Activated CD8-positive, alpha-beta memory T cell treated with anti-CD3 and anti-CD28 coated beads, Interleukin-2, amount 50 U/mL, for 1 hour (primary cell): ENCODE data around the gene FAM98B.

Experiments
- DNase-seq: peaks from one replicate; pipeline ENCODE4 v3.0.0-alpha.2; 2020; ENCODE audit errors: extremely low read depth

FAM98B gene

DNA sequence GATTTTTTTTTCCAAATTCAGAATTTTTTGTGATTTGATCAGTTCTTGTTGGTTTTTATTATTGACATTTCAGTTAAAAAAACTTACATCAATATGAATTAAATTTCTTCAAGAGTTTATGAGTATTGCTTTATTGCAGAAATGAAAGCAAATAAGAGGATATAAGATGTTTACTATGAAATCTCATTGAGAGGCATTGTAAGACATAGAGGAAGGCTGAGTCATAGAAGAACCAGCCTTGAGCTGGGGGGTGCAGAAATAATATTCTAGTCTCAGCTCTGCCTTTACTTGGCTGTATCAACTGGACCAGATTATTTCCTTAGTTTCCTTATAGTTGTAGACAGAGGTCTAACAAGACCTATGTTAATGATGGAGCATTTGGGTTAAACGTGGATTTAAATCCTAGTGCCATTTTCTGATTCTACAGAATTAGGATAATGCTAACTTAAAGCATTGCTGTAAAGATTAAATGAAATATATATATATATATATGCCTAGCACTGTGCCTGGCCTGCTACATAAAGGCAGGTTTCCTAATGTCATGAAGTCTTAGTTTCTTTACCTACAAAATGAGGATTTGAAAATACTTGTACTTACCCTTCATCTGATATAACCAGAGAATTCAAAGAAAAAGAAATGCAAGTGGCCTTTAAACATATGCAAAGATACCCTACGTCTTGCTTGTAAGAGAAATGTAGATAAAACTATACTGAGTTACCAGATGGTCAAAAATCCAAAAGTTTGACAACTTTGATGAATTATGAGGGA is 7.3 kb downstream of the FAM98B start:
- no peak for DNase-seq

DNA sequence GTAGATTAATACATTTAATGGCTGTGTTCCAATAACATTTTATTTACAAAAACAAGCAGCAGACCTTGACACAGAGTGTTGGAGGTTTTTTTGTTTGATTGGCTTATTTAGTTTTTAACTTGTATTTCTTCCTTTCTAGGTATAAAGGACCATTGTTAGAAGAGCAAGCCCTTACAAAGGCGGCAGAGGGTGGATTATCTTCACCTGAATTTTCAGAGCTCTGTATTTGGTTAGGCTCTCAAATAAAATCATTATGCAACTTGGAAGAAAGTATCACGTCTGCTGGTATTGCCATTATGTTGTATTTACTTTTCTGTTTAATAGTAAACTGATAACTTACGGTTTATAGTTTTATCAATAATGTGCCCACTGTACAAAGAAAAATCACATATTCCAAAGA is 10.0 kb downstream of the FAM98B start:
- no peak for DNase-seq

GRCh38 chr15:38464675-38465074 is 10.7 kb downstream of the FAM98B start:
- no peak for DNase-seq

DNA sequence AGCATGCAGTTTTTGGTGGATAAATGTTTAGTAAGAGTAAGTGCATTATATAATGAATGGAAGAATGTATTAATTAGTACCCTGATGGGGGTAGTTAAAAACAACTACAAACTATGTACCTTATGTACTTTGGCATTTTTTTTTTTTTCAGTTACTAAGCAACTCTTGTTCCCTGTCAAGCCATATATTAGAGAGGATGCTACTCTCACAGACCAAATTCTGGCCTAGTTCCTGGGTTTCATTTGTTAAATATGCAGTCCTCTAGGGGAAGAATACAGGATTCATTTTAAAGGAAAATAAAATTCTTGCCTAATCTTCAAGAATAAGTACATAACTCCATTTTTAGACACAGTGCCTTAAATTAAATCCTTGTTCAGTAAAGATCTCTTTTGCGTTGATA is 16.9 kb downstream of the FAM98B start:
- DNase-seq, result no peak

DNA sequence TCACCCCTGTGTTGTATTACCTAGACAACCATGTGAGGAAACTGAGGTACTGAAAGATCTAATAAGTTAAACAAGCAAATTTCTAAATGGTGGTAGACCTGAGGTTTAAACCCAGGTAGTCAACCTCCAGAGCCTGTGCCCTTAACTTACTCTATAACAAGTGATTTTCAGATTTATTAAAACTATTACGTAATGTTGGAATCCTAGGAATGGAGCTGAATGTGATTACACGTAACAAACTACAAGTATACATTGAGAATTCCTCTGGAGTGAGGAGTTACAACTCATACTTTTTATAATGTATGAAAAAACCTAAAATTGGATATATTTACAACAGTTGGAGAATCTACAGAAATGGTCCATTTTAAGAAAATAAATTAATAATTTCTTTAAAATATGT is 18.0 kb downstream of the FAM98B start:
- DNase-seq, result no peak

- DNase-seq, result peak; percentile 12
Measured at GRCh38 chr15:38474155-38474757, 20.3 kb downstream of the FAM98B start.

DNA sequence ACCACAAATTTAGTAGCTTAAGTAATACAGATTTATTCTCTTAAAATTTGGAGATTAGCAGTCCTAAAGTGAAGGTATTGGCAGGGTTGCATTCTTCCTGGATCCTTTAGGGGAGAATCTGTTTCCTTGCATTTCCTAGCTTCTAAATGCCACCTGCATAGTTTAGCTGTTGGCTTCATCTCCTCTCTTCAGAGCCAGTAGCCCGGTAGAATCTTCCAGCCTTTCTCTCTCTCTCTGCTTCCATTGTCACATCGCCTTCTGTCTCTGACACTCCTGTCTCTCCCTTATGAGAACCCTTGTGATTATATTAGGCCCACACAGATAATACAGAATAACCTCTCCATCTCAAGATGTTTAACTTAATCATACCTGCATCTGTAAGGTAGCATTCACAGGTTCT is 21.4 kb downstream of the FAM98B start:
- no peak for DNase-seq

DNA sequence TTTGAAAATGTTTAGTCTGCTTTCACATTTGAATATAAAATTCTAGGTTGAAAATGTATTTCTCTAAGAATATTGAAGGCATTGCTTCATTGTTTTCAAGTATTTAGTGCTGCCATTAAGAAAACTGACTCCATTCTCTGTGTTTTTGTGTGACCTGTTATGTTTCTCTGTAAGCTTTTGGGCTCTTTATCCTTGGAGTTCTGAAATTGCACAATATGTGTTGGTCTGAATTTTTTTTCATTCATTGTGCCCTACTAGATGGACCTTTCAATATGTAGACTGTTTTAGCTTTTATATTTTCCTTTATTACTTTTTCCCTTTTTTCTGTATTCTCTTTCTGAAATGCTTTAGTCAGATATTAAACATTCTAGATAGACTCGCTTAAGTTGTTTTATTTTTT is 22.2 kb downstream of the FAM98B start:
- no peak for DNase-seq

DNA sequence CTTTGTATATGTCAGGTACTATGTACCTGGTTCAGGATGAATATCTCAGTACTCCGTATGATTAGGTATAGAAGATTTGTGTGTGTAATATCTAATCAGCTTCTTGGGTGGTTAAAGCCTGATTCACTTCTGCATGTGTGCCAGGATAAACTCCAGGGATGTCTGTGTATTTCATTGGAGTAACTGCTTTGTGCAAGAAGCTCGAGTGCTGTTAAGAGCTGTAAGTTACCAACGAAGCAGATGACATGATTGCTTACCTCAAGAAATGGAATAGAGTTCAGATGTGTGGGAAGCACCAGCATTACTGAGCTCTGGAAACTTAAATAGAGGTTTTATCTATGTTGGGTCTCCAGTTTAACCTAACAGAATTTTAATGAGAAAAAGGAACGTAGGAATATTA is 23.7 kb downstream of the FAM98B start:
- no peak for DNase-seq

- DNase-seq, result no peak
Measured at GRCh38 chr15:38479266-38479665, 25.3 kb downstream of the FAM98B start.

GRCh38 chr15:38479756-38480155 is 25.8 kb downstream of the FAM98B start:
- no peak for DNase-seq

DNA sequence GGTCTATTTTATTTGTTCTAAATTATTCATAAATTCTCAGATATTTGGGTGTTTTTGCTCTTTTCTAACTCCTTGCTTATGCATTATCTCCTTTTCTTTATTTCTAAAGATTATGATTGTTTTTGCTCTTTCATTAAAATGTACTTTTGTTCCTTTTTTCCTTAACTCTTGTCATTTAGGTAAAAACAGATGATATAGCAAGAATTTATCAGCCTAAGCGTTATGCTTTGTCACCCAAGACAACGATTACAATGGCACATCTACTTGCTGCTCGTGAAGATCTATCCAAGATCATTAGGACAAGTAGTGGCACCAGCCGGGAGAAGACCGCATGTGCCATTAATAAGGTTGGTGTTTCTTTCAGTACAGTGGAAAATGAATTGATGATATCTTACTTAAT is 27.2 kb downstream of the FAM98B start:
- no peak for DNase-seq

DNA sequence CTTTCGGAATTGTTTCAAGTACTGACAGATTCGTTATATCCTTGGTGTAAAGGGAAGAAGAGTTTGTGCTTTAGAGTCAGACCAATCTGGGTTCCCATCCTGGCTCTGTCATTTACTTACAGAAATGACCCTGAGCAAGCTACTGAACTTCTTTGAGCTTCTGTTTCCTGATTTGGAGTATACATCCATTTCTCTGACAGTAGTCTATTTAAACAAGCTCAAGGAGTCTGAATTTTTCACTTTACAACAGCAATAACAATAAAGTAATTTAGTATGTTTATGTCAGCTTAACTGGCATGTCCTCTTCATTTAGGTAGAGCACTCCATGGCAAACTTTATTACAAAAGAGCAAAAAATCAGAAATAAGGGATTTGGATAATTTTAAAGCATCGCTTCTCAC is 27.8 kb downstream of the FAM98B start:
- DNase-seq, result no peak

GRCh38 chr15:38482572-38482971 is 28.6 kb downstream of the FAM98B start:
- no peak for DNase-seq

DNA sequence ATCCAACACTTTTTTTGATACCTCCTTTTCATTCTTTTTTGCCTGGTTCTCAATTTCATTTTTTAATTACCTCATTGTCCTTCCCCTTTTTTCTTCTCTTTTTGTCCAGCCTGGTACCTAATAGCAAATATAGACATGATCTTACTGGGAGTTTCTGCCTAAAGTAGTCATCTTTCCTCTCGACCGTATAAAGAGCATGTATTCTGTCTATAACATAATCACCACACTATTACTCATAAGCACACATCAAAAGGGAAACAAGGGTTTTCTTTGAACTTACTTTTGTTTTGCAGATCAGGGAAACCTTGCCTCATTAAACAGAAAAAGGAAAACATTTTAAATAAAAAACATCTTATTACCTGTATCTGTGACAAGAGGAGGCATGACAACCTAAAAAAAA is 33.0 kb downstream of the FAM98B start:
- no peak for DNase-seq

GRCh38 chr15:38487378-38487777 is 33.5 kb downstream of the FAM98B start:
- no peak for DNase-seq

GRCh38 chr15:38490242-38490922 is 36.5 kb downstream of the FAM98B start:
- no peak for DNase-seq

DNA sequence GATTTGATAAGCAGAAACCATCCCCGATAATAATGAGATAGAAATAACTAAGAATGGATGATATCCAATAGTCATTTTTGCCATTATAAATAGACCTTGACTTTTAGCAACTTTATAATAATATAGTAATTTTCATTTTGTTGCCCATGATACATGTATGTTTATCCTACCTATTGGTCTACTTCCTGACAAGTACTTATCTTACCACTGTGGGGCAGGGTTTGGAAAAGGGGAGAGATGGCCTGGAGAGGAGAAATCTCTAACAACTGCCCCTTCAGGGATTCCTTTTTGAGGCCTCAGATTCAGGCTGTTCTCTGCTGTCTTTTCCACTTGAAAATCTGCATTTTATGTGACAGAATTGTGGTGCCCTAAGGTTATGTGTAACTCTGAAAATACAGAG is 42.2 kb downstream of the FAM98B start:
- DNase-seq, result no peak

GRCh38 chr15:38499651-38500050 is 45.7 kb downstream of the FAM98B start:
- DNase-seq, result no peak

DNA sequence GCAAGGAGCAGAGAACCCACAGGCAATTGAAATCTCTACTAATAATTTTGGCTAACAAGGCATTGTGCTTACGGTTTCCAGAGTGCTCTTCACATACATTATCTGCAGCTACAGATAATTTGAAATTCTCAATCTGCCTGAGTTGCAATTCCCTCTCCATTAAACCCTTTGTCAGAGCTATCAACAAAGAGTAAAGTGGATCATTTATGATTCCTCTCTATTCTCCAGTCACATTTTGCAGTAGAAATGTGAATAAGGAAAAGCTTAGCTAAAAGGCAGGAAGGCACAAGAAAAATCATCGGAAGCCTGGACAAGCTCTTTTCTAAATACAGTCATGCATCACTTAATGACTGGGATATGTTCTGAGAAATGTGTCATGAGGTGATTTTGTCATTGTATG is 49.6 kb downstream of the FAM98B start:
- DNase-seq, result no peak

- DNase-seq, result no peak
Measured at GRCh38 chr15:38504680-38505467, 50.9 kb downstream of the FAM98B start.

DNA sequence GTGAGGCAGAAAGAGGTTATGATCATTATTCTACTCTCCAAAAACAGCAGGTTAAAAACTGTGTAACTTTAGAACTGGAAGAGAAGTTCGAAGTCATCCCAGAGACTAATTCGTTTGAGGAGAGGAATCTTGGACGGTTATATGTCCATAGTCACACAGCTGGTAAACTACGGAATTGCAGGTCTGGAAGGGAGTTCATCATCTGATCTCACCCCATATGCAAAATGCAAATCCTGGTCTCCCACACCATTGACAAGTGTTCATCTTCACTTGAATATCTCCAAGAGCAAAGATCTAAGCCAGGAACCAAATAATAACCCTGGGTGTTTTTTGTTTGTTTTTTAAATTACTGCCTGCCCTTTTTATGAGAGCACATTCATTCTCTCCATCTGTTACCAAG is 53.1 kb downstream of the FAM98B start:
- no peak for DNase-seq
